ENCODE data around the gene GRHL3. TPM values are rescaled to one million over a fixed set of nuclear protein-coding genes. Genes with fewer than 3 reads are reported as not detected.

GRHL3 gene
- total RNA-seq, 1 donor from 2014 or later = not detected

DNA sequence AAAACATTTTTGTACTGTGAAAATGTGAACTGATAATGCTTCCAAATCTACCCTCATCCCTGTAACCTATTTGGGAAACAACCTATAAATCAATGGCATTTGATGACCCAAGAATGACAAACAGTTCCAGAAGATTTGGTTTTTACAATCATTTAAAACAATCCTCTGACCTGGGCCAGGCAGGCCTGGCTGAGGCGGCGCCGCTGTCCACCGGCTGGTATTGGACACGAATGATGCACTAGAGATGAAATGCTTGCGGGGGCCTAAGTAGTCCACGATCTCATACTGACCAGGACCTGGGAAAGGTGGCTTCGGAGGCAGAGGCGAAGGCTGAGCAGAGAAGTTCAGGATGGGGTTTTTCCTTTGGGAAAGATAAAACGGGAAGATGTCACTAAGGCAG lies 41.5 kb downstream of the GRHL3 start:
- ATAC-seq (no peak), DNase-seq (ENCODE audit: low spot score) (no peak)
- intact Hi-C loops (cut with DNase I) = no loop called here

GRCh38 chr1:24361811-24362210 lies 42.7 kb downstream of the GRHL3 start:
- DNase-seq (ENCODE audit: low spot score) (no peak), ATAC-seq (no peak)
- intact Hi-C loops (cut with DNase I) = no loop called here

DNA sequence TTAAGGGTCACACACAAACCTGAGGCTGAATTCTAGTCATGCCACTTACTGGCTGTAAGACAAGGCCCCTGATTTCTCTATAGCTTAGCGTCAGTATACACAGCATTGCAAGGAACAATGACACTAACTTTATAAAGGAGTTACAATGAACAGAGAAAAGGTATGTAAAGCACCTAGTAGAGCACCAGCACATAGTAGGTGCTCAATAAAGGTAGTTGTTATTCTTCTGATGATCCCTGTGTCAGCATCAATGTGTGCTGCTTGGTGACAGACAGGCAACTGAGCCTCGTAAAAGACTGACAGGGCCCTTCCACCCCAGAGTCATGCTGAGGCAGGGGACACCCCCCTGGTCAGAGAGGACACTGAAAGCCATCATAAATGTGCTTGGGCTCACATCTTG lies 43.2 kb downstream of the GRHL3 start:
- DNase-seq (ENCODE audit: low spot score) = no peak
- no peak for ATAC-seq
- intact Hi-C loops (cut with DNase I) = no loop called here

GRCh38 chr1:24362982-24363614 lies 43.9 kb downstream of the GRHL3 start:
- intact Hi-C loops (cut with DNase I) = no loop called here
- DNase-seq (ENCODE audit: low spot score) (no peak), ATAC-seq (peak; percentile 73)

- intact Hi-C loops (cut with DNase I) = no loop called here
- ATAC-seq (no peak), DNase-seq (ENCODE audit: low spot score) (no peak)
Observed at GRCh38 chr1:24363994-24364393, 44.8 kb downstream of the GRHL3 start.

- intact Hi-C loops (cut with DNase I) = no loop called here
- DNase-seq (ENCODE audit: low spot score) (no peak), ATAC-seq (no peak)
Observed at GRCh38 chr1:24364605-24364974, 45.4 kb downstream of the GRHL3 start.

DNA sequence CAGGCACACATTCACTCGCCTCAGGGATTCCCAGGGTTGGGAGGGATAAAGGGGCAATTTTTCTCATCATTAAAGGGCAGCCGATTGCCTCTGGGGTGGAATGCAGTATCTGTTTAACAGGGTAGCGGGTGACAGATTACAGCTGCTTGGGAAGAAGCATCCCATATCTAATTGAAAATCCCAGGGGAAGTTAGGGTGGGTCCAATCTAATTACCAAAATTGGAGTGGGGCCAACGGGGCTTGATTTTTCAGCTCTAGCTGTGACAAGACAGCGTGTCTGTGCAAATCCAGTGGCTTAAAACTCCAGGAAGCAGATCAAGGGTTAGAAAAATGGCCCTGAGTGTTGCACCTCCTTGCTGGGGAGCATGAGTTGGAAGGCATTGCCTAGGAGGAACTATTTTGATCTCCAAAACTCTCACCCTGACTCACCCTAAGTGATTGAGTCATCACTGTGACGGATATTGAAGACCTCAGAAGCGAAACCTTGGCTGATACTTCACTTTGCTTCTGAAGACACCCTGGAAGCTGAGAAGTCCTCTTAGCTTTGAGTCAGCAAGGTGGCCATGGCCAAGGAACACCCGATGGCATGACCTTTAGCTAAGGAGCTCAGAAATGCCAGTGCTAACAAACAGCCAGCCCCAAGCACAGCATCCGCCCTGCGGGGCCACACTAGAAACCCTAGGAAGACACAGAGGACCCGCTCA lies 46.0 kb downstream of the GRHL3 start:
- DNase-seq (ENCODE audit: low spot score) = no peak
- ATAC-seq = peak; percentile 73
- intact Hi-C loops (cut with DNase I) = no loop called here

- no peak for ATAC-seq
Observed at GRCh38 chr1:24366707-24367106, 47.5 kb downstream of the GRHL3 start.

GRCh38 chr1:24369199-24369598 lies 50.0 kb downstream of the GRHL3 start:
- peak; percentile 89 for ATAC-seq
- intact Hi-C loops (cut with DNase I) = no loop called here
- no peak for DNase-seq (ENCODE audit: low spot score)

More at GRCh38 chr1:24366707-24367106, 47.5 kb downstream of the GRHL3 start:
- no peak for DNase-seq (ENCODE audit: low spot score)
- intact Hi-C loops (cut with DNase I) = no loop called here

- intact Hi-C loops (cut with DNase I) = no loop called here
- ATAC-seq (no peak), DNase-seq (ENCODE audit: low spot score) (no peak)
Observed at GRCh38 chr1:24369801-24370200, 50.6 kb downstream of the GRHL3 start.

DNA sequence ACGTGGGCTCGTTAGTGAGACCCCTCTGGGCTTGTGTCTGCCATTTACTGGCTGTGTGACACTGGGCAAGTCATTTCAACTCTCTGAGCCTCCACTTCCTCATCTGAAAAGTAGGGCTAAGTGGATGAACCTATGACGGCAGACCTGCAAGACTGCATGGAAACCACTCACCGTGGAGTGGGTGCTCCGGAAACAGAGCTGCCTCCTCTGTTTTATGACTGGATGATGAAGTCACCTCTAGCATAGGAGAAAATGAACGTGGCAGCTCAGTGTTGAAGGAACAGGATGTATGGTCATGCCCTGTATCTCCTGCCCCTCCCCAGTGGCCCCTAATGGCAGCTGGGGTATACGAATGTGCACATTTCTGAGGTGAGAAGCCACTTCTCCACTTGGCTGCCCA lies 53.9 kb downstream of the GRHL3 start:
- ATAC-seq = no peak
- DNase-seq (ENCODE audit: low spot score) = no peak
- intact Hi-C loops (cut with DNase I) = no loop called here

GRCh38 chr1:24373710-24374109 lies 54.6 kb downstream of the GRHL3 start:
- ATAC-seq (no peak), DNase-seq (ENCODE audit: low spot score) (no peak)
- intact Hi-C loops (cut with DNase I) = no loop called here

DNA sequence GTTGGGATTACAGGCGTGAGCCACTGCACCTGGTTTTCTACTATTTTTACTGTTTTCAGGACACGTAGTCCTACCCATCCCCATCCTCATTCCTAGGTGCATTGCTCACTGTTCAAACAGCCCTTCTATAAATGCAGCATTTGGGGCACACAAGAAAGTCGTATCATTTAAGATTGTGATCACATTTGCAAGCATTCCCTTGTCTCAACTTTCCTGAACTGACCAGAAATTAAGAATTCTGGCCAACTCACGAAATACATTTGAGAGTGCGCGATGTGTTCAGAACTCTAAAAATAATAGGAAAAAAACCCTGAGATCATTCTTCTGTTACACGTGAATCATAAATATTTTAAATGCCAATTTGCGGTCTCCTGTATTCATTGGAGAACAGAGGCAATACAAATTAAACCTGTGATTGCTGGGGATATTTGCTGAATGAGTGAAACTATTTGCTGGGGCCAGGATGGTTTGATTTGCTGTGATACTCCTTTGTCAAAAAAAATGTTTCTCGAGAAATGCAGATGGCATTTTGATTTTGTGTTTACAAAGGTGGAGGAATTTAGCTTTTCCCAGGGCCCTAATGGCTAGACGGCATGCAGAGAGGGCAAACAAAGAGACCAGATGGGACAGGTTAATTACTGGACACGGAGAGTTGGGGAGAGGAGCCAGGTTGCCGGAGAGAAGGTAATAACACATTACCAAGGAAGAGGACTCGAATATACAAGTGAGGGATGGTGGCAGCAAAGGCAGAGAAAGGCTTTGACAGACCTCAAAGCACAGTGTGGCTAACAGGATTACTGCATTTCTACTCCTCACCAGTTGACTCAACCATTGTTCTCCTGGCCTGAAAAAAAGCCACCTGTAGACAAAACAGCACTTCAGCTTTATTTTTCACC lies 56.0 kb downstream of the GRHL3 start:
- DNase-seq (ENCODE audit: low spot score) (no peak), ATAC-seq (no peak)
- intact Hi-C loops (cut with DNase I) = no loop called here

DNA sequence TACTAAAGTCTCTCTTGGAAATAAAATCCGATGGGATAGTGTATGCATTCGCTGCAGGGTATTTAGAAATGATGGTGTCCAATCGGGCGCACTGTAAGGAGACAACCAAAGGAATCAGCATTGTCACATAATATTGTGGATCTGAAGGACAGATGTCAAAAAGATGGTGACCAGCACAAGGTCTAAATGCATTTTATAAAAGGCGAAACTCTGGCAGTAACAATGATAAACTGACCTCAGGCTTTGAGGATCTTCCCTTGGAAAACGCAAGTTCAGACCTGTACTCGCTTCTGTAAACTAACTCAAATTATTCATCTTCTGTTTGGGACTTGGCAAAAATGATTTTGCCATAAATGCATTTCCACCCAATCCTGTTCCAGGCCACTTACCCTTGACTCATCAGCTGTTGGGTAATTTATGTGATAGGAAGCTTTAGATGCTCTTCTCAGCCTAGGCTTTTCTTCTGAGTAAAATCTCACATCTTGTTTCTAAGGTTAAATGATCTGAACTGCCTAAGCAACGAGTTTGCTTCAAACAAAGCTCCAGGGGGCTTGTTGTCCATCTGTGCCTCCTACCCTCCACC lies 60.7 kb downstream of the GRHL3 start:
- ATAC-seq (no peak), DNase-seq (ENCODE audit: low spot score) (no peak)
- intact Hi-C loops (cut with DNase I) = loop anchor here (10.0 kb wide), 1 partner anchor 715 kb away; no protein-coding TSS in a partner anchor

DNA sequence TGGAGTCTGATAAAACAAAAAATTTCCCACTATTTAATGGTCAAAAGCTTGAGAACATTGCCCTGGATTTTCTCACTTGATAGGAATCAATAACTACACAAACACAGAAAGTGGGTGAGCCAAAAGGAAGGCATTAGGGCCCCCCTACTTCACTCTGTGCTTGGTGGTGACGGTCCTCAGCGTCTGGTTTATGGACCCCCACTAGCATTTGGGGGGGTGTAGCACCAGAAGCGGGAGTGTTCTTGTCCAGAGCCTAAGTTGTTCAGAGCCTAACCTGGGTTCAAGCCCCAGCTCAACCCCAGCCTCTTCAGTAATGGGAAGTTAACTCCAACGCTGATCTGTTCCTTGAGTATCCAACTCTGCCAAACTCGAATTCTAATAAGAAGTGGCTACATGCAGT lies 61.4 kb downstream of the GRHL3 start:
- intact Hi-C loops (cut with DNase I) = loop anchor here (10.0 kb wide), 1 partner anchor 716 kb away; no protein-coding TSS in a partner anchor
- DNase-seq (ENCODE audit: low spot score) (no peak), ATAC-seq (no peak)

DNA sequence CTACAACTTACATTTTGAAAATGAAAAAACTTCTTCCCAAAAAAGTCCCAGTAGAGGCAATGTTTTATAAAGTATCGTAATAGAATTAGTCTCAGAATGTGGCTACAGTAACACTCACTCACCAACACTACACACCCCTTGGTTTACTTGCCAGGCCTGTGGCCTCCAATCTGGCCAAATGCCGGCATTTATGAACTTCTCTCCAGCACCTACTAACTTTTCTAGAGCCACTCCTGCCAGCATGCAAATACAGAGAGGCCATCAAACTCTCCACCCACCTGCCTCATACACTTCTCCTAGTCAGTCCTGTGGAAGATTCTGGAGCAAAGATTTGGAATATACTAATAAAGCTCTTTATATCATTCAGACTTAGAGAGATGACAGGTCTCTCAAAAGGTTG lies 62.1 kb downstream of the GRHL3 start:
- intact Hi-C loops (cut with DNase I) = loop anchor here (10.0 kb wide), 1 partner anchor 716 kb away; no protein-coding TSS in a partner anchor
- ATAC-seq = no peak
- no peak for DNase-seq (ENCODE audit: low spot score)

- ATAC-seq (no peak), DNase-seq (ENCODE audit: low spot score) (no peak)
- intact Hi-C loops (cut with DNase I) = loop anchor here (10.0 kb wide), 1 partner anchor 717 kb away; no protein-coding TSS in a partner anchor
Observed at GRCh38 chr1:24382165-24382577, 63.0 kb downstream of the GRHL3 start.

DNA sequence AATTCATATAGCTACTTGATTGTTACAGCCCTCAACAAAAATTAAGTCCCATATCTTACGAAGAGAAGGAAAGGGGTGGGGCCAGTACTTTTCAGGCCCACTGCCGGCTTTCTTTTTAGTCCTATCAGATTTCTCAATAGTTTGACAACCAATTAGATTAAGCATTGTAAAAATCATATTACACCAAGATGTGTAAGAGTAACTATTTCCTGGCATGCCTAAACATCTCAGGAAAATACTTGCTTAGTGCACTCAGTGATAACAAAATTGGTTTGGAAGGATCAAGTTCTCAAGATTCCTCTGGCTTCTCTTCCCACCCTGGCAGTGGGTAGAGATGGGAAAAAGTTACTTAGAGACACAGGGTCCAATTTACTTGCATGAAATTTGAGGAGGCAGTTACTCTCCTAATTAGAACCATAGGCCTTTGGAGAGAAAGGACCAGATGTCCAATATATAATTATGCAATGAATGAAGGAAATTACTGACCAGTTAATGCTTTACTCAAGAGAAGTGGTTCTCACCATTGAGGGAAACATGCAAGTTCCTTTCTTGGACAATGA lies 64.3 kb downstream of the GRHL3 start:
- no peak for ATAC-seq
- intact Hi-C loops (cut with DNase I) = loop anchor here (10.0 kb wide), 1 partner anchor 719 kb away; no protein-coding TSS in a partner anchor
- no peak for DNase-seq (ENCODE audit: low spot score)
